ENCODE data around the gene MYO16.

- TF ChIP-seq CTCF (IDR thresholded peaks at IDR 0.05) (no peak), POLR2A (IDR thresholded peaks at IDR 0.05) (no peak)
Observed at GRCh38 chr13:109235901-109236300, 606.5 kb downstream of the MYO16 start.
